Ovary (tissue), 3 donors: ENCODE data around the gene CDKAL1.

Source experiments
- EP300 ChIP-seq: sonication (generic); formaldehyde crosslinking; IDR thresholded peaks from one replicate; pipeline ENCODE4 v1.6.1; 2017; ENCODE audit warnings: antibody characterized with exemption
- POLR2A ChIP-seq: fragments of 450-650 bp; IDR thresholded peaks from one replicate; pipeline ENCODE4 v1.6.1; 2017; ENCODE audit warnings: antibody characterized with exemption, mild to moderate bottlenecking, moderate library complexity
- TF ChIP-seq, protein P1 (sequence below), 3 donors: fragments of 450-650 bp in 2 of 3; fragments of 200-600 bp in 1 of 3; IDR thresholded peaks; one replicate each; pipeline versions ENCODE4 v1.5.1 to v1.8.0; 2016 to 2022; ENCODE audit warnings: antibody characterized with exemption in 3 of 3, mild to moderate bottlenecking in 1 of 3
- donor health status: DM: no; HTN: no; CAD: no.

DNA sequence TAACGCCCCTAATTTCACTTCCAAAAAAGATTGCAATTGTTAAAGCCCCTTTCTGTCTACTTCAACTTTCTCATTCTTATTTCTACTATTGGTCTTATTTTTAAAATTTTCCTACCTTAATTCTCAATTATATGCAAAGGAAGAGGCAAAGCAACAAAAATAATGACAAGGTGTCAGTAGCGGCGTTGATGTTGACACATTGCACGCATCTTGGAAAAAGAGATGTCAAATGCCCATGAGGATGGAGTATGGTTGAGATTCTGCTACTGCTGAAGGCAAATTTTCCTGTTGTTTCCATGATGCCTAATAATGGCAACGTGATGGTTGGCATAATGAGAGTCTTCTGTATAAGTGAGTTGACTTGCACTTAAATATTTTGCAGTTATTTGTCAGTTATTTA, 258.9 kb downstream of the CDKAL1 start:
- TF ChIP-seq, protein P1, sequence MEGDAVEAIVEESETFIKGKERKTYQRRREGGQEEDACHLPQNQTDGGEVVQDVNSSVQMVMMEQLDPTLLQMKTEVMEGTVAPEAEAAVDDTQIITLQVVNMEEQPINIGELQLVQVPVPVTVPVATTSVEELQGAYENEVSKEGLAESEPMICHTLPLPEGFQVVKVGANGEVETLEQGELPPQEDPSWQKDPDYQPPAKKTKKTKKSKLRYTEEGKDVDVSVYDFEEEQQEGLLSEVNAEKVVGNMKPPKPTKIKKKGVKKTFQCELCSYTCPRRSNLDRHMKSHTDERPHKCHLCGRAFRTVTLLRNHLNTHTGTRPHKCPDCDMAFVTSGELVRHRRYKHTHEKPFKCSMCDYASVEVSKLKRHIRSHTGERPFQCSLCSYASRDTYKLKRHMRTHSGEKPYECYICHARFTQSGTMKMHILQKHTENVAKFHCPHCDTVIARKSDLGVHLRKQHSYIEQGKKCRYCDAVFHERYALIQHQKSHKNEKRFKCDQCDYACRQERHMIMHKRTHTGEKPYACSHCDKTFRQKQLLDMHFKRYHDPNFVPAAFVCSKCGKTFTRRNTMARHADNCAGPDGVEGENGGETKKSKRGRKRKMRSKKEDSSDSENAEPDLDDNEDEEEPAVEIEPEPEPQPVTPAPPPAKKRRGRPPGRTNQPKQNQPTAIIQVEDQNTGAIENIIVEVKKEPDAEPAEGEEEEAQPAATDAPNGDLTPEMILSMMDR (IDR thresholded peaks at IDR 0.05), result no peak
- TF ChIP-seq POLR2A (no peak), EP300 (no peak)
